Activated CD8-positive, alpha-beta memory T cell treated with anti-CD3 and anti-CD28 coated beads, Interleukin-2, amount 50 U/mL, for 48 hours (primary cell): ENCODE results near the gene QRICH2.
A peak's percentile ranks its signal among the peaks of the same experiment; 100 is the strongest.

Experiments used
- DNase-seq: peaks from one replicate; pipeline ENCODE4 v3.0.0-alpha.2; 2020

QRICH2 gene

GRCh38 chr17:76264755-76265623, 43.1 kb downstream of the QRICH2 start, which contains the start of gene UBALD2:
UBALD2 (plus strand) TSS chr17:76265348; CDS start chr17:76265506, 158 bp downstream.
- DNase-seq = peak; percentile 98

- DNase-seq = no peak
Observed at GRCh38 chr17:76264425-76264754, 43.7 kb downstream of the QRICH2 start.

GRCh38 chr17:76263896-76264295, 44.2 kb downstream of the QRICH2 start:
- DNase-seq = no peak

GRCh38 chr17:76262732-76263344, 45.2 kb downstream of the QRICH2 start:
- peak; percentile 65 for DNase-seq

- no peak for DNase-seq
Observed at GRCh38 chr17:76261421-76262215, 46.5 kb downstream of the QRICH2 start.

- no peak for DNase-seq
Observed at GRCh38 chr17:76260669-76261068, 47.4 kb downstream of the QRICH2 start.

- DNase-seq = no peak
Observed at GRCh38 chr17:76260220-76260619, 47.9 kb downstream of the QRICH2 start.

GRCh38 chr17:76256430-76257050, 51.5 kb downstream of the QRICH2 start:
- peak; percentile 82 for DNase-seq

GRCh38 chr17:76255801-76256429, 52.2 kb downstream of the QRICH2 start:
- DNase-seq = peak; percentile 62

- peak; percentile 32 for DNase-seq
Observed at GRCh38 chr17:76254275-76254674, 53.8 kb downstream of the QRICH2 start.

- DNase-seq = no peak
Observed at GRCh38 chr17:76253841-76254240, 54.2 kb downstream of the QRICH2 start.

- peak; percentile 50 for DNase-seq
Observed at GRCh38 chr17:76252967-76253766, 54.9 kb downstream of the QRICH2 start.

- DNase-seq = peak; percentile 68
Observed at GRCh38 chr17:76252040-76252954, 55.8 kb downstream of the QRICH2 start.

- no peak for DNase-seq
Observed at GRCh38 chr17:76251478-76252039, 56.5 kb downstream of the QRICH2 start.

- no peak for DNase-seq
Observed at GRCh38 chr17:76250141-76250540, 57.9 kb downstream of the QRICH2 start.

- DNase-seq = no peak
Observed at GRCh38 chr17:76248013-76248782, 59.9 kb downstream of the QRICH2 start.

- DNase-seq = no peak
Observed at GRCh38 chr17:76247304-76247703, 60.8 kb downstream of the QRICH2 start.

GRCh38 chr17:76246080-76247066, 61.7 kb downstream of the QRICH2 start:
- DNase-seq = peak; percentile 76
